GM18505 (cell line): ENCODE data around the gene IFI35.
"Not testable (repeated sequence)": the region's sequence is repeated elsewhere in the genome, so short reads cannot be mapped to it uniquely, and the experiment has no call there.

Experiments used
- ATAC-seq: cut with Tn5 transposase; IDR thresholded peaks from one replicate; pipeline ENCODE4 v1.9.1; 2021; ENCODE audit not compliant: unreplicated experiment
- POLR2A ChIP-seq: IDR thresholded peaks from 4 replicates; pipeline ENCODE4 v1.6.1; 2011; ENCODE audit warnings: borderline replicate concordance; ENCODE audit not compliant: insufficient read depth, insufficient read length; ENCODE audit errors: extremely low read depth

The IFI35 gene

DNA sequence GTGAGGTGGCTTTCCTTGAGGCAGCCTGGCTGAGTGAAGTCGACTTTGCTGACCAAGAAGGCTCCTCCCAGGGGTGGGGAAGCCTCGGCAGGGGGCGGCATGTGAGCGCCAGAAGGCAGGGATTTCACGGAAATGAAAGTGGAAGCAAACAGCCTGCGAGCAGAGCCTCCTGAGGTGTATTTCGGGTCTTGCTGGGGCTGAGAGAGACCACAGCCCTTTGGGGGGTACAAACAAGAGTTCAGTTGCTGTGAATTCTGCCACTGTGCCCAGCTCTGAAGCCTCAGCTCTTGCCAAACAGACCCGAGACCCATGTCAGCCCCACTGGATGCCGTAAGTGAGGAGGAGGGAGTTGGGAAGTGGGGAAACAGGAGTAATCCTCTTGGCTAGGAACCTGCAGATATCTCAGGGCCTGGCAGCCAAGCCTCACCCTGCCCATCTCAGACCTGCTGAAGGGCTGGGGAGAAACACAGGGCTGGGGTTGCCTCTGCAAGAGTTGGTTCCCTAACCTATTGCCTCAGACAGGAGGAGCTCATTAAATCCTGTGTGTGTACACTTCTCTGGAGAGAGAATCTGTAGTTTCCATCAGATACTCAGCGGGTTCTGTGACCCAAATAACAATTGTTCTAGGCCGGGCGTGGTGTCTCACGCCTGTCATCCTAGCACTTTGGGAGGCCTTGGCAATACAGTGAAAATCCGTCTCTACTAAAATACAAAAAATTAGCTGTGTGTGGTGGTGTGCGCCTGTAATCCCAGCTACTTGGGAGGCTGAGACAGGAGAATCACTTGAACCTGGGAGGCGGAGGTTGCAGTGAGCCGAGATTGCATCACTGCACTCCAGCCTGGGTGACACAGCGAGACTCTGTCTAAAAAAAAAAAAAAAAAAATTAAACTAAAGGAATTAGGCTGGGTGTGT, at the start of gene IFI35:
TSS of gene IFI35 (plus strand) at position 146 of the 913 bp plus-strand sequence. CDS start at position 310, 164 bp downstream.
- TF ChIP-seq POLR2A = peak; percentile 78
- ATAC-seq = peak; percentile 81

DNA sequence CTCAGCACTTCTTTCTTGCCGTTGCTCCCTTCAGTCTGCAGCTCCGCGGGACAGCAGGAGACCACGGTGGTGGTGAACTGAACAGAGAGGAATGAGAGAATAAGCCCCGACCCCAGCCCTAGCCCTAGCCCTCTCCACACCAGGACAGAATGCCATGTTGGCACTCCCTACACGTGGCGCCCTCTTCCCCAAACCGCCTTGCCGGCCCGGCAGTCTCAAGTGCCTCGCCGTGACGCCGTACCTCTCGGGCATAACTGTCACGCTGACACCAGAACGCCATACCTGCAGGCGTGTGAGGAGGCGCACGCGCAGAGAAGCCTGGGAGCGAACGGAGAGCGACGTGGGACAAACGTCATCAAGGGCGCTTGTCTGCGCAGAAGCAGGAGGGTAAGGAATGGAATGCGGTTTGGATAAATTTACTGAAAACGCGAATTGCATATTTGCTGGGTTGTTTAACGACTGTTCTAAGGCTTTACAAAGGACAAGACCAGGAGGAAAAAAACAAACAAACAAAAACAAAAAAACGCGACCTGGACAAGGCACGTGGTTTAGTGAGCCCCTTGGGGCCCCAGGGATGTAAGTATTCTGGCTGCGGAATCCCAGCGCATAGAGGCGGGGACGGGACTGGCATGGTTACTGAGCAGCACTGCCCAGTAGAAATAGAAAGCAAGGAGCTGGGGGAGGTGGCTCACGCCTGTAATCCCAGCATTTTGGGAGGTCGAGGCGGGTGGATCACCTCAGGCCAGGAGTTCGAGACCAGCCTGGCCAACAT, 42.2 kb upstream of the IFI35 start, which contains the start of gene AARSD1:
TSS of gene AARSD1 (minus strand) at position 294 of the 772 bp plus-strand sequence. CDS start at position 280, 14 bp downstream.
- TF ChIP-seq POLR2A = peak; percentile 93
- ATAC-seq = peak; percentile 73

- ATAC-seq = no peak
- no peak for TF ChIP-seq POLR2A
Observed at GRCh38 chr17:42967925-42968324, 38.7 kb upstream of the IFI35 start.

- TF ChIP-seq POLR2A = no peak
- ATAC-seq = no peak
Observed at GRCh38 chr17:42969001-42969581, 37.5 kb upstream of the IFI35 start.

DNA sequence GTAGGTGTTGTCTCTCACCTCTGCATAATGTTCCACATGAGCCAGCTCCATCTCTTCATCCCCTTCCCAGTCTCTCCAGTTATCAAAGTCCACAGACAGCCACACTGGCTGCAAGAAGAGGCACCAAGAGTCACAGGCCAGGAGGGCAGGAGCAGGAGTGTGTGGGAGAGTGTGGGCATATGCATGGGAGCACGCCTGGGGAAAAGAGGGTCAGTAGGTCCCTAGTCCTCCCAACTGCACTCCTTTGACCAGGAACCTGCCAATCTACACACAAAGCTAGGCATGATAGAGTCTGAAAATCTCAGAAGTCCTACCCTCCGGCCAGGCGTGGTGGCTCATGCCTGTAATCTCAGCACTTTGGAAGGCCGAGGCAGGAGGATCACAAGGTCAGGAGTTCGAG, 35.0 kb upstream of the IFI35 start:
- no peak for ATAC-seq
- no peak for TF ChIP-seq POLR2A

DNA sequence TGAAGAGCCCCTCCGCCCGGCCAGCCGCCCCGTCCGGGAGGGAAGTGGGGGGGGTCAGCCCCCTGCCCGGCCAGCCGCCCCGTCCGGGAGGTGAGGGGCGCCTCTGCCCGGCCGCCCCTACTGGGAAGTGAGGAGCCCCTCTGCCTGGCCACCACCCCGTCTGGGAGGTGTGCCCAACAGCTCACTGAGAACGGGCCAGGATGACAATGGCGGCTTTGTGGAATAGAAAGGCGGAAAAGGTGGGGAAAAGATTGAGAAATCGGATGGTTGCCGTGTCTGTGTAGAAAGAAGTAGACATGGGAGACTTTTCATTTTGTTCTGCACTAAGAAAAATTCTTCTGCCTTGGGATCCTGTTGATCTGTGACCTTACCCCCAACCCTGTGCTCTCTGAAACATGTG, 33.3 kb upstream of the IFI35 start:
- not testable (repeated sequence) for ATAC-seq

GRCh38 chr17:42975265-42975664, 31.3 kb upstream of the IFI35 start:
- no peak for ATAC-seq
- no peak for TF ChIP-seq POLR2A

DNA sequence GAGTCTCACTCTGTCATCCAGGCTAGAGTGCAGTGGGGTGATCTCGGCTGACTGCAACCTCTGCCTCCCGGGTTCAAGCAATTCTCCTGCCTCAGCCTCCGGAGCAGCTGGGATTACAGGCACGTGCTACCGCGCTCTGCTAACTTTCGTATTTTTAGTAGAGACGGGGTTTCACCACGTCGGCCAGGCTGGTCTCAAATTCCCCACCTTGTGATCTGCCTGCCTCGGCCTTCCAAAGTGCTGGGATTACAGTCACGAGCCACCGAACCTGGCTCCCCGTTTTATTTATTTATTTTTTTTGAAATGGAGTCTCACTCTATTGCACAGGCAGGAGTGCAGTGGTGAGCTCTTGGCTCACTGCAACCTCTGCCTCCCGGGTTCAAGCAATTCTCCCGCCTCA, 30.9 kb upstream of the IFI35 start:
- ATAC-seq = not testable (repeated sequence)

DNA sequence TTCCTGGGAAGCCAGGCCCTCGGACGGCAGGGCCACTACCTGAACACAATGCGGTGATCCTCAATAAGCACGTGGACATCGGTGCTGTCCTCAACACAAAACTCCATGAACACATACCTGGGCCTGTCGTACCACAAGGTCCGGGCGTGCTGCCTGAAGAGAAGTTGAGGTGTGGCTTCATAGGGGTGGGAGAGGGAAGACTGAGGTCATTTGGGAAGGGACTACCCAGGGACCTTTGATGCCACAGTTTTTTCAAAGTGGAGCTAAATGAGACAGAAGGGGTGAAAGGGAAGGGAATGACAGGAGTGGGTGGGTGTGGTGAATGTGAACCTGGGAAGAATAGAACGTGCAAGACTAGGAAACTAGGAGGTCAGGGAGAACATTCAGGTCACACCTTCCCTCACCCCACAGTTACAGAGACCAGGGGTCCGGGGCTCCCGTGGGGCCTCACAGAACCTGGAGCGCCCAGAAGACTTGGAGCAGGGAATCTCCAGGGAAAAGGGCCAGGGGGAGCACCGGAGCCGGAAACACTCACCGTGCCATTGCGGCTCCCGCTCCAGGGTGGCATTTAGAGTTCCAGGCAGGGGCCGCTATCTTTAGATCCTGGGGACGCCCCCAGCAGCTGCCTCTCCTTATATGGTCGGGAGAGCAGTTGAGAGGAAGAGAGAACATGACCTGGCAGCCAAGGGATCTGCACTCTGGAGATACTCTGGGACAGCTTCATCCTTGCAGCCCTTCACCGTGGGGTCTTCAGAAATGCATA, 26.9 kb upstream of the IFI35 start, which contains the start of gene PTGES3L:
TSS of gene PTGES3L (minus strand) at position 570 of the 763 bp plus-strand sequence. CDS start at position 543, 27 bp downstream.
- no peak for TF ChIP-seq POLR2A
- ATAC-seq = no peak

GRCh38 chr17:42980274-42980765, 26.3 kb upstream of the IFI35 start, which contains the start of gene RUNDC1:
Gene RUNDC1, plus strand, starts transcription at chr17:42980565. Its CDS starts 12 bp downstream, at chr17:42980577.
- peak; percentile 78 for TF ChIP-seq POLR2A
- peak; percentile 74 for ATAC-seq

- TF ChIP-seq POLR2A = peak; percentile 41
- ATAC-seq = peak; percentile 40
Observed at GRCh38 chr17:42980766-42981397, 25.7 kb upstream of the IFI35 start.

GRCh38 chr17:42982266-42982665, 24.3 kb upstream of the IFI35 start:
- ATAC-seq = no peak
- no peak for TF ChIP-seq POLR2A
